Right renal cortex interstitium (tissue), 3 donors: ENCODE measurements around the gene PDE4DIP. TPM values are rescaled to one million over a fixed set of nuclear protein-coding genes. Genes with fewer than 3 reads are reported as not detected.
"Not testable (repeated sequence)": the region's sequence is repeated elsewhere in the genome, so short reads cannot be mapped to it uniquely, and the experiment has no call there.

Source experiments
- DNase-seq, 3 donors: peaks; one replicate each; pipeline ENCODE4 v3.0.0-alpha.2; 2013; ENCODE audit warnings: low read depth in 3 of 3, low spot score in 2 of 3
- polyA plus RNA-seq, 3 donors: library from polyadenylated mRNA; unstranded; fragments of 120-200 nt; gene quantifications; one replicate each; pipeline ENCODE4 v1.2.1, GENCODE V29; 2013; ENCODE audit not compliant: insufficient read length in 3 of 3

The PDE4DIP gene
- polyA plus RNA-seq, 3 donors, result 104 to 107 (median 106) TPM

DNA sequence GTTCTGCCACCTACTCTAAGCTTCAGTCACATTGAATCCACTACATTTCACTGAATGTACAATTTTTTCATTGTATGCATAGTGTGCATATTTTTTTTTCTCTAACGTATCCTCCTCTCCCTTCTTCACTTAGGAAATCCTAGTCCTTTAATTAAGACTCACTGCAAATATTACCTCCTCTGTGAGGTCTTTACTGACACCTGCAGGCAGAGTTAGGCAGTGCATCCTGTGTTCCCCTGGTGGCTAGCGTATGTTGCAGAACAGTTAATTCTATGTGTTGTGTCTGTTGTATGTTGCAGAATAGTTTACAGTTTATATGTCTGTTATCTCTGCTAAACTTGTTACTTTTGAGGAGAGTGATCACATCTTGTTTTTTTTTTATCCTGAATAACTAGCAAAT is 121.9 kb downstream of the PDE4DIP start:
- not testable (repeated sequence) for DNase-seq

DNA sequence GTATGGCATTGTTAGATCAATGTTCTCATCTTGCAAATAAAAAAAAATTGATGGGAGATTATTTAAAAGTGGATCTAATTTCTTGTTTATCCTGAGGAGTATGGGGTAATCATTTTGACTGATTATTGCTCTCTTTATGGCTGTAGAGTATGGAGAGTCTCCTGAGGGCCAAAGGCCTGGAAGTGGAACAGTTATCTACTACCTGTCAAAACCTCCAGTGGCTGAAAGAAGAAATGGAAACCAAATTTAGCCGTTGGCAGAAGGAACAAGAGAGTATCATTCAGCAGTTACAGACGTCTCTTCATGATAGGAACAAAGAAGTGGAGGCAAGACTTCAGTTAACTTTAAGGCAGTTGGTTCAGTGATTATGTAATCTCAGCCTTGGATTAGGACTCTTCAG is 123.4 kb downstream of the PDE4DIP start:
- DNase-seq, result not testable (repeated sequence)

DNA sequence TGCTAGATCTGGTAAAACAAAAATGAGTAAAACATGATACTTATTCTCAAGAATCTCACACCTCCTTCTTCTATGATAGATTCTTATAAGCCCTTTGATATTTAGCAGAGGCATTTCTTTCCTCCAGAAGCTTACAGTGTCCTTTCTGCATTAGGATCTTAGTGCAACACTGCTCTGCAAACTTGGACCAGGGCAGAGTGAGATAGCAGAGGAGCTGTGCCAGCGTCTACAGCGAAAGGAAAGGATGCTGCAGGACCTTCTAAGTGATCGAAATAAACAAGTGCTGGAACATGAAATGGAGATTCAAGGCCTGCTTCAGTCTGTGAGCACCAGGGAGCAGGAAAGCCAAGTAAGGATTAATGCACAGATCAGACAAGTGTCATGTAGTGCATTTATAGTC is 124.5 kb downstream of the PDE4DIP start:
- not testable (repeated sequence) for DNase-seq

DNA sequence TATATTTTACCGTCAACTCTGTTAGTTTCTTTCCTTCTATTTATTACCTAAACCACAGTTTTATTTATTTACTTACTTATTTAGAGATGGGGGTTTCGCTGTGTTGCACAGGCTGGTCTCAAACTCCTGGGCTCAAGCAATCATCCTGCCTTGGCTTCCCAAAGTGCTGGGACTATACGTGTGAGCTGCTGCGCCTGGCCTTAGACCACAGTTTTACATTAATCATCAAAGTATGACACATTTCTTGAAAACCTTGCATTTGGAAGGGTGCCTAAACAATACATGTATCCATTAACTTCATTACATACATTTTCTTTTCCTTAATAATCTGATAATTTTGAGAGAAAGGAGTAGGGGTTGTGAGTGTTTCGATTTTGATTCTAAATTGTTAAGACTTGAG is 124.9 kb downstream of the PDE4DIP start:
- not testable (repeated sequence) for DNase-seq

DNA sequence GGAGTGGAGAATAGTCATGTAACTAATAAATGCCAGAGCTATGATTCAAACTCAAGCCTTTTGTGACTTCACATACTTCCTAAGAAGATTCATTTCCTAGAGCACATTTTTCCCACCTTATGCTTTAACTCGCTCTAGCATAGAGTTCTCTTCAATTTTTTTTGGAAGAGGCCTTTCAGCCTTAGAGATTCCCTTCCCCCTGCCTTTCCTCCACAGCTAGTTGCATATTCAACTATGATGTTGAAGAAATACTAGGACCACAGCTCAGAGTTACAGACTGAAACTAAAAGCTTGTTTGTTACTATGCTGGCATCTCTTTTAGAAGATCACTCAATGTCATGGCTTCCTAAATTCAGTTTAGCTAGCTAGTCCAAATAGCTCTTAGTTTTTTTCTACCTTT is 131.2 kb downstream of the PDE4DIP start:
- DNase-seq, result not testable (repeated sequence)

DNA sequence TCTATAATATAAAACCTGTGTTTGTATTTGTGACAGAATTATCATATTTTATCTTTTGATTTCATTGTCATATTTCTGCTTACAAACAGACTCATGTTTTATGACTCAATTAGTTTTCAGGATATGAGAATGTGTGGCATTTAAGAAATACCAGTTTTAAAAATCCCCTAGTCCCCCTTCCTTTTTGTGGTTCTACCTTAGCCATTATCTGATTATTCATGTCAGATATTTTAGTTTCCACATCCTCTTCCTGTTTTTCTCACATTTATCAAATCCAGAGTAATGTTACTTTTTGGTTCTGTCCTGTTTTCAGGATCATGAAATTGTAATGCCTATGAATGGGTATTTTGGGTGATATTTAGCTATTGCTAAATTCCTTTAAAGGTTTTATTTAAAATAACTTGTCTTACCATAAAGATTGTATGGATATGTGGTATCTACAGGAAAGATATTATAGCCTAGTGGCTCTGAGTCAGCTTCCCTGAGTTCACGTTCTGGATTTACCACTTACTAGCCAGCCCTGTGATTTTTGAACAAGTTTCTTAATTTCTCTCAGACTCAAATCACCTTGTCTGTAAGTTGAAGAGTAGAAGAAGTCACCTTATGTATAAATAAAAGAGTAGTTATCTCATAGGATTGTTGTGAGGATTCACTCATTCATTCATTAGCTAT is 131.8 kb downstream of the PDE4DIP start:
- DNase-seq, result not testable (repeated sequence)

DNA sequence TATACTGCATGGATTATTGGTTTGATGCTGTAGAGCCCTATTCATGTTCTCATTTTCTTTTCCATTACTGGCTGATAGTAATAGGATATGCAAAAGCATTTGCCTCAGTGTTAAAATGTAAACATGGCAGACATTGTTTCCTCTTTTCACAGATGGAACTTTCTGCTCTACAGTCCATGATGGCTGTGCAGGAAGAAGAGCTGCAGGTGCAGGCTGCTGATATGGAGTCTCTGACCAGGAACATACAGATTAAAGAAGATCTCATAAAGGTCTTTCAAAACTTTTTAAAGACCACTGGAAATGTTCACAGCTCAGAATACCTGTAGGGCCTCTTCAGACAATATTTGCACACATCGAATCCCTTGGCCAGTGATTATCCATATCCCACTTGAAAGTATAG is 133.6 kb downstream of the PDE4DIP start:
- not testable (repeated sequence) for DNase-seq

DNA sequence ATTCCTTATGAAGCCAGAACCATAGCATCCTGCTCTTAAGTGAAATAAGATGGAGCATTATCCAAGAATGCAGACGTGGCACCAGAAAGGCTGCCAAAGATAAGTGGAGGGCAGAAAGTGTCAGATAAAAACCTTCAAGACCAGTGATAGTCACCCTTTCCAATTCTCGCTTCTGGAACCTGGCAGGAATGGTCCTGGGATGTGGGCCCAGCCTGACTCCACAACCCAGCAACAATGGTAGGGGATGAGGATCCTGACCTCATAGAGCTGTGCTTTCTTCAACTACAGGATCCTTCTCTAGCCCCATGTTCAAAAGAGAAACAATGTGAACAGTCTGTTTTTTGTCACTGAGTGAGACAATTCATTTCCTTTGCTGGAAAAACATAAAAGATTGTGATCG is 145.2 kb downstream of the PDE4DIP start:
- DNase-seq, result not testable (repeated sequence)

DNA sequence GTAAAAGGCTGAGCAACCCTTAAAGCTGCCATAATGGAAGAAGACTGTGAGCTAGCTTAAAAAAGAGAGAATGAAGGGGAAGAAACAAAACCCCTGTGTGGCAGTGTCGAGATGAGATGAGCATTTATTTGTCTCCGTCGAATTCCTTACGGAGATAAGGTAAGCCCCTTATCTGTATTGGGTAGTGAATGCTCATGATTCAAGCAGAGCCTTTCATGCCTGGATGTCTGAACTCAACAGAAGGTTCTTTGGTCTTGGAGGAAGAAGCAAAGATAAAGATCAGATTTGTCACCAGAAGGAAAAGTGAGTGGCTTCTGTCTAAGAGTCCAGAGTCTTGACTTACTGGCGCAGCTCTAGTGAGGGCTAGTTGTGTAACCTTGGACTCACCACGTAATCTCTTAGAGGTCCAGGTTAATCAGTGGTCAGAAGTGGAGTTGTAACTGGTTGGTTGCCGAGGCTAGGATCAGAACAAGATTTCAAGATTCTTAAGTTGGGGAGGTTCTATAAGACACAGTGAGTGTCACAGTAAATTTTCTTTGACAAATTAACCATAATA is 146.1 kb downstream of the PDE4DIP start:
- not testable (repeated sequence) for DNase-seq

DNA sequence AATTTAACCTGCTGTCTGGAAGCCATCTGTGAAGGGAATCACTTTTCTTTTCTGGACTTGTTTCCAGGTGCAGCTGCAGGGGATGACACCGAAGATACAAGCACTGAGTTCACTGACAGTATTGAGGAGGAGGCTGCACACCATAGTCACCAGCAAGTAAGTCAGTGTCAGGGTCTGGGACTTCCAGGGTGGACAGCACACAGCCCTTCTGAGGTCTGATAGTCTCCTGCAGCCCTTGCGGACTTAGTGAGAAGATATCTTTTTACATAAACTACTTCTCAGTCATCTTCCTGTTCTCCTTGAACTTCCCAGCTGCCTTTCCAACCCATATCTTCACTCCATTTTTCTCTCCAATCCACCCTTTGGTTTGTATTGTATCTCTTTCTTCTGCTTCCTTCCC is 147.6 kb downstream of the PDE4DIP start:
- DNase-seq, result not testable (repeated sequence)

DNA sequence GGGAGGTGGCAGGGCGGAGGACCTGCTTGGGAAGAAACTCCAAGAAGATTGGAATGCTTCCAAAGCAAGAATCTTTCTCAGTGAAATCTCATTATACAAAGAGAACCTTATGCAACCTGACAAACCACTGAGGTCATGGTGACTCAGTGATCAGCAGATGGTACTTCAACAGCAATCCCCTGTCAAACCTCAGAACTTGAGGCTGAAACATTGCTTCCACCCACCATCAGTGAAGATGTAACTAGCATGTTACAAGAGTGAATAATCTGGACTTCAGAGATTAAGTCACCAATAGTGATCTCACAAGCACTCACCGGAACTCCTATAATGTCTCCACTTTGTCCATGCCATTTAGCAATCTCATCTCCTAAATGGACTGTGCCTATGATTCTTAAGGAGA is 148.1 kb downstream of the PDE4DIP start:
- not testable (repeated sequence) for DNase-seq

DNA sequence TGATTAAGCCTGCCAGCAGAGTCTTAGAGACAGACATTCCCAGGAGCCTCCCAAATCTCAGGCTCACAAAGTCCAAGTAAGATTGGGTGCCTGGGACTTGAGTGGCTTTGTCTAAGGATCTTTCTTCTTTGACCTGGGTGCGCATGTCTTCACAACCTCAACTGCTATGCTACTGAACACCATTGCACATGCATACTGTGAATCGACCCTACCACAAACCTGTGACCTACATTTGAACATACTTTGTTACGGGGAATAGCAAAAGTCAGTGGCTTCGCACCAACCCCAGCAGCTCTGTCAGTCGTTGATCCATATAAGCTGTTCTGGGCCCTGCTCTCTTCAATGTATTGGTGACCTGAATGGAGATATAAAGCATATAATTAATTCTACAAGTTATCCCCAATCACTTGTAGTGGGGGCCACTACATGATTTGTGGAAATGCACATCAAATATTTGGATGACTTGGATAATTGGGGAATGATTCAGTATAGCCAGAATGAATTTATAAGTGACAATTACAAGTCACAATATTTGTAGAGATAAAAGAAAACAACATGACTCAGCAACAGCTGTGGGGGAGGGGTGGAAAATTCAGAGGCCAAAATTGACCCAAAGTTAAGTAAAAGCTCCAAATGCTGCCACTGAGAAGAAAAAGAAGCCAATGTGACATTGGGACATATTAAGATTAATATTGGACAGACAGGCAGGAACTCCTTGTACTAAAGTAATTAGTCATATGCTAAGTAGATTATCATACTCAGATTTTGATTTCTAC is 152.4 kb downstream of the PDE4DIP start:
- DNase-seq, result not testable (repeated sequence)

DNA sequence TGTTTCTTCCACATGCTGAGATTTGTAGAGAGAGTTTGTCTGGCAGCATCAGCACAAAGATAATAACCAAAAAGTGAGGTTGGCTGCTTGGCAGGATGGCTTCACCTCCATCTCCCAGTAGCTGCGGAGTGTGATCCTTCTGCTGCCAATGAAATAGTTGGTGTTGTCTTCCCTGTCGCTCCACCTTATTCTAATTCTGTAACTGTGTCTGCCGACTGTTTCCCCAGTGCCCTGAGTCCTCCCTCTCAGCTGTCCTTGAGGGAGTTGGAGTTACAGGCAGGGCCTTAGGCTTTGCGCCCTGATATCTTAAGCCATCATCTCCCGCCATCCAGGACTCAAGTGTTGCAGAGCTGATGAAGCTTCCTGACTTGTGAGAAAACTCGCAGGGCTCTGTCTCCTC is 153.2 kb downstream of the PDE4DIP start:
- not testable (repeated sequence) for DNase-seq

DNA sequence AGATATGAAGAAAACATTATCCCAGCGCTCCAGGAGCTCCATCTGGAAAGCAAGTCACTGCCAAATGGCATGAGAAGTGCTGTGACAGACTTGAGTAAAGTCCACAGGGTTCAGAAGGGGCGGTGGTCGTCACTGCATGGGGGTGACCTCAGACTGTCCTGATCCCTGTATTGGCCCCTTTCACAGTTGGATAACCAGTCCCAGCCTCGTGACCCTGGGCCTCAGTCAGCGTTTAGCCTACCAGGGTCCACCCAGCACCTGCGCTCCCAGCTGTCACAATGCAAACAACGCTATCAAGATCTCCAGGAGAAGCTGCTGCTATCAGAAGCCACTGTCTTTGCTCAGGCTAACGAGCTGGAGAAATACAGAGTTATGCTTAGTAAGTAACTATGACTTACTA is 158.4 kb downstream of the PDE4DIP start:
- DNase-seq, result not testable (repeated sequence)

DNA sequence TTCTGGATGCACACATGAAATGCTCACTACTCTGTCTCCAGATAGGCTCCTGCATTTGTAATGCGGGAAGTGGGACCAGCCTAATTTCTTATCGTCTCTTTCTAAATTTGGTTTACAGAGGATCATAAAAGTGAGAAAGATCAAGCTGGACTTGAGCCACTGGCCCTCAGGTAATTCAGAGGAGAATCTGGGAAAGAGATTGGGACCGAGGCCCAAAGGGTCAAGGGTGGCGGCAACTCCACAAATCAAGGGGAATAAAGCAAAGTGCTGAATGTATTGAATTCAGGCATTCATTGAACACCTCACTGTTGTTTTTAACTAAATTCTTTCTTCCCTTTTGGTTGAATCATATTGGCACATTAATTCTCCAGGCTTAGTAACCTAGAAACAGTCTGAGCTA is 164.1 kb downstream of the PDE4DIP start:
- DNase-seq, result not testable (repeated sequence)

DNA sequence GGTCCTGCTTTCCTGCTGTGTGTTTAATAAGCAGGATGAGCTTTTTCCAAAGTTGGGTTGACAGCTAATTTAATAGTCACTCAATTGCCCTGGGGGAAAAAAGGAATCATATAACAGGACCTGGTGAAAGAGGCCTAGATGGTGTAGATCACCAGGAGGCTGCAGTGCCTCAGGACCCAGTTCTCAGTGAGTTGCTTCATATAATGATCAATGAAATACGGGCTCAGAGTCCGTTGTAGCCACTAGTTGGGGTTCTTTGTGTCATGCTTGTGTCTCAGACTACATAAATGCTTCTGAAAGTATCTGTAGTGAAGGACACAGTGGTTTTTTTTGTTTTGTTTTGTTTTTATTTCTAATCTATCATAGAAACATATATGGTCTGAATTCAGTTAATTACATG is 164.5 kb downstream of the PDE4DIP start:
- DNase-seq, result not testable (repeated sequence)

DNA sequence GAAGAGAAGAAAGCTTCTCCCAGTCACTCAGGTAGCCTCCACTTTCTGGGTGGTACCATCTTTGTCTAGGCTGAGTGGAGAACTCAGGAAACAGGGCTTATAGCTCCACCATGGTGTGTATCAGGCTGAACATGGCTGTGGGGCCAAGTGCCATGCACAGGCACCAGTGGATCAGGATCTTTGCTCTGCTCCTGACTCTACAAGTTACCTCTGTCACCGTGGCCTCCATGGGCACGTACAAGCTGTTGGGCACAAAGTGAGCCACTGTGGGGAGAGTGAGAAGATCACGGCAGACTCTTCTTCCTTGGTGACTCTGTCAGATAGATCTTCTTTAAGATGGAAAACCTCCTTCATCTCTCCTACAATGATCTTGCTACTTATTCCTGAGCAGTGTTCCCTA is 165.5 kb downstream of the PDE4DIP start:
- DNase-seq, result not testable (repeated sequence)

DNA sequence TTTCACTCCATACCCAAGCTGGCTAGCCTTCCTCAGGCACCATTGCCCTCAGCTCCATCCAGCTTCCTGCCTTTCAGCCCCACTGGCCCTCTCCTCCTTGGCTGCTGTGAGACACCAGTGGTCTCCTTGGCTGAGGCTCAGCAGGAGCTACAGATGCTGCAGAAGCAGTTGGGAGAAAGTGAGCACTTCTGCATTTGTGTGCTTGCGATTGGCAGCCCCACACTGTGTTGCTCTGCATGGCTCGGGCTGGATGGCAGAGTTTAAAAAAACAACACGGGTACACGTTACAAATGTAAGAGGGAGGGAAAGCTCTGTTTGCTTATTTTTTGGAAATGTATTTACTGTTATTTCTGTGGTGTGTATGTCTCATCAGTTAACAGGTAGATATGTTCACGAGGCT is 168.4 kb downstream of the PDE4DIP start:
- not testable (repeated sequence) for DNase-seq

DNA sequence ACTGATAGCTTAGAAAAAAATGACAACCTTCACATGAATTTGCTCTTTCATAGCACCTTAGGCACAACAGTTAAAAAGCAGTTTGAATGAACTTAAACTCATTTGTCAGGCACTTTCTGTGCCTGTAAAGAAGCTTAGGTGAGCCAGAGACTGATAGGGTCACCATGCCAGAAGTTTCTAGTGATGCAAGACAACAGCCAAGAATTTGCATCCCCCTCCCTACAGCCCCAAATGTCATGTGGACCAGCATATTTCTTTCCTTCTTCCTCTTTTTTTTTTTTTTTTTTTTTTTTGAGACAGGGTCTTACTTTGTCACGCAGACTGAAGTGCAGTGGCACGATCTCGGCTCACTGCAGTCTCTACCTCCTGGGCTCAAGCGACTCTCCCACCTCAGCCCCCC is 169.3 kb downstream of the PDE4DIP start:
- DNase-seq, result not testable (repeated sequence)

DNA sequence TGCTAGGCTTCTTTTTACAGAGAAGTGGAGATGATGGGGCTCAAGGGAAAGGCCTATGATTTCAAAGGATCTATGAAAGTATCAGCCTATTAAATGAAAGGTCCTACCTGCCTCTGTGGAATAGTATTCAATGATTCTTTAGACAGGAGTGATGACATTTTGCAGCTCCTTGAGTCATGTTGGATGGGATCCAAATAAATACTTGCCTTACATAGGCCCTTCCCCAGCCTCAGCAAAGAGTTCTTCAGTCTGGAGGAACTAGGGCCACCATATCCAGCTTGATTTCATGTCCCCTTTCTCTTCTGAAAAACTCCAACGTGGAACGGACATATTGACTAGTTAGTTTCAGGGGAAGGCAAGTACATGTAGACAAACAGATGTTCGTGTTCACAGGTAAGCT is 171.3 kb downstream of the PDE4DIP start:
- DNase-seq, result not testable (repeated sequence)

DNA sequence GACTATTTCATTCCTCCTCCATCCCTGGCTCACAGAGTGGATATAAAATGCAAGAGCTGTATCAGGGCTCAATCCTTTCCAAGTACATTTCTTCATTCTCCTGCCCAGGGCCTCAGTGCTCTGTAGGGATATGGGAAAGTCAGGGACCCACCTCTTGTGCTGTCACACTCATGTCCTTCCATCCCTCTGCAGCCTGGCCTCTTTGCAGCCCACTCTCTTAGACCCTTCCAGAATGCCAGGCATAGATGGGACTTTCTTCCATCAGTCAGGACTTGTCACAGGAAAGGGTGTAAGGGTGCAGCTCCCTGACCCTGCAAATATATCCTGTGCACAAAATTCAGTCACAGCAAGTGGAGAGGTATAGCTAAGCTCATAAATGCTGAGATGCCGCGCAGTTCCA is 172.4 kb downstream of the PDE4DIP start:
- not testable (repeated sequence) for DNase-seq

DNA sequence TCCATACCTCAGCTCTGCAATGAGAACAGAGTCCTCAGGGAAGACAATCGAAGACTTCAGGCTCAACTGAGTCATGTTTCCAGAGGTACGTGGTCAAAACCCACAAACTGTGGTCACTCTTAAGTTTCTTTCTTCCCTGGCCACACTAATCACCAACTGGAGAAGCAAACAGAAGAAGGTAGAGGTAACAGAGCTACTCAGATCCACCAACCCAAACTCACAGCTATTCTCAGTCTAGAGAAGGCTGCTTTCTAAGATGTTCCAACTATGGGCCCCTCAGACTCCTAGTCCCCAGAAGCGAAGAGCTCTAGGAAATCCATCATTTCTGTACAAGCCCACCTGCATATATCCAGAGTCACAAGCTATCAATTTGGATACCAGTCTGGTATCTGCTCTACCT is 174.3 kb downstream of the PDE4DIP start:
- DNase-seq, result not testable (repeated sequence)
